ENCODE data around the gene PEX16. TPM values are rescaled to one million over a fixed set of nuclear protein-coding genes. Genes with fewer than 3 reads are reported as not detected.

PEX16 gene
- total RNA-seq, 4 donors from 2014 or later, result 31.3 to 111 (median 51.9) TPM

GRCh38 chr11:45890886-45891550, 26.7 kb downstream of the PEX16 start:
- Histone ChIP-seq H3K27ac (no peak overlapping the region), H3K4me3 (no peak overlapping the region), H3K27me3 (peaks cover 4% of the 10 kb centered on the region), H3K4me1 (peaks cover 0 to 2% (median 1%) of the 10 kb centered on the region in 4 donors), H3K9me3 (no peaks in the 10 kb centered on the region), H3K36me3 (no peaks in the 10 kb centered on the region)
- 84% methylated on average over 9 of the region's 9 CpGs; no CpG with 5 or more reads in 1 of the 2 donors for WGBS, 2 donors (ENCODE audit: low coverage in 1 of 2)
- DNase-seq, result no peak
- TF ChIP-seq POLR2A (IDR thresholded peaks at IDR 0.05) (no peak), CTCF (IDR thresholded peaks at IDR 0.05) (no peak), POLR2AphosphoS5 (IDR thresholded peaks at IDR 0.05) (no peak), EP300 (IDR thresholded peaks at IDR 0.05; ENCODE audit: low read depth) (no peak)
- intact Hi-C loops (cut with DNase I; ENCODE audit: low total_unique reads) (no loop called here), in situ Hi-C loops (cut with MboI; ENCODE audit: low pct_ligation_motif_present in 1 of 4, low pct_unique_long_range_greater_than_20kb in 1 of 4, low sequenced_read_pairs in 3 of 4) (no loop called here)

GRCh38 chr11:45889966-45890365, 27.7 kb downstream of the PEX16 start:
- Histone ChIP-seq H3K4me3 (no peak overlapping the region), H3K27me3 (no peaks in the 10 kb centered on the region), H3K4me1 (peaks cover 0 to 10% (median 5%) of the 10 kb centered on the region in 4 donors), H3K36me3 (no peaks in the 10 kb centered on the region), H3K9me3 (no peaks in the 10 kb centered on the region), H3K27ac (no peak overlapping the region)
- intact Hi-C loops (cut with DNase I; ENCODE audit: low total_unique reads) (no loop called here), in situ Hi-C loops (cut with MboI; ENCODE audit: low pct_ligation_motif_present in 1 of 4, low pct_unique_long_range_greater_than_20kb in 1 of 4, low sequenced_read_pairs in 3 of 4) (no loop called here)
- DNase-seq, result no peak
- no peak for TF ChIP-seq POLR2AphosphoS5 (IDR thresholded peaks at IDR 0.05)
- no peak for TF ChIP-seq POLR2A (IDR thresholded peaks at IDR 0.05)
- TF ChIP-seq EP300 (IDR thresholded peaks at IDR 0.05; ENCODE audit: low read depth), result no peak
- TF ChIP-seq CTCF (IDR thresholded peaks at IDR 0.05), result no peak
- WGBS, 2 donors (ENCODE audit: low coverage in 1 of 2), result 72 to 90% methylated on average over 3 to 9 of the region's 9 CpGs

GRCh38 chr11:45889555-45889954, 28.1 kb downstream of the PEX16 start:
- TF ChIP-seq POLR2AphosphoS5 (IDR thresholded peaks at IDR 0.05) (no peak), POLR2A (IDR thresholded peaks at IDR 0.05) (no peak), CTCF (IDR thresholded peaks at IDR 0.05) (no peak), EP300 (IDR thresholded peaks at IDR 0.05; ENCODE audit: low read depth) (no peak)
- no peaks in the 10 kb centered on the region for H3K27me3 ChIP-seq
- peaks cover 0 to 11% (median 5%) of the 10 kb centered on the region in 4 donors for H3K4me1 ChIP-seq
- no peaks in the 10 kb centered on the region for H3K36me3 ChIP-seq
- no peaks in the 10 kb centered on the region for H3K9me3 ChIP-seq
- no peak for DNase-seq
- H3K27ac ChIP-seq, result no peak overlapping the region
- in situ Hi-C loops (cut with MboI; ENCODE audit: low pct_ligation_motif_present in 1 of 4, low pct_unique_long_range_greater_than_20kb in 1 of 4, low sequenced_read_pairs in 3 of 4), result no loop called here
- 85 to 90% methylated on average over 5 to 8 of the region's 8 CpGs for WGBS, 2 donors (ENCODE audit: low coverage in 1 of 2)
- intact Hi-C loops (cut with DNase I; ENCODE audit: low total_unique reads), result no loop called here
- no peak overlapping the region for H3K4me3 ChIP-seq

GRCh38 chr11:45887587-45887986, 30.1 kb downstream of the PEX16 start:
- in situ Hi-C loops (cut with MboI; ENCODE audit: low pct_ligation_motif_present in 1 of 4, low pct_unique_long_range_greater_than_20kb in 1 of 4, low sequenced_read_pairs in 3 of 4), result no loop called here
- Histone ChIP-seq H3K4me1 (peaks cover 0 to 11% (median 5%) of the 10 kb centered on the region in 4 donors), H3K4me3 (no peak overlapping the region), H3K27me3 (no peaks in the 10 kb centered on the region), H3K27ac (no peak overlapping the region), H3K9me3 (no peaks in the 10 kb centered on the region), H3K36me3 (no peaks in the 10 kb centered on the region)
- WGBS, 2 donors (ENCODE audit: low coverage in 1 of 2), result 93% methylated on average over 10 of the region's 10 CpGs; no CpG with 5 or more reads in 1 of the 2 donors
- TF ChIP-seq POLR2AphosphoS5 (IDR thresholded peaks at IDR 0.05) (no peak), POLR2A (IDR thresholded peaks at IDR 0.05) (no peak), CTCF (IDR thresholded peaks at IDR 0.05) (no peak), EP300 (IDR thresholded peaks at IDR 0.05; ENCODE audit: low read depth) (no peak)
- intact Hi-C loops (cut with DNase I; ENCODE audit: low total_unique reads), result no loop called here
- no peak for DNase-seq
